Activated CD4-positive, CD25-positive, alpha-beta regulatory T cell treated with anti-CD3 and anti-CD28 coated beads, Interleukin-2, amount 50 U/mL, for 72 hours (primary cell): ENCODE data around the gene C11orf21.
"Not testable (repeated sequence)": the region's sequence is repeated elsewhere in the genome, so short reads cannot be mapped to it uniquely, and the experiment has no call there.

Experiments used
- DNase-seq: peaks from one replicate; pipeline ENCODE4 v3.0.0; 2021

C11orf21 gene

DNA sequence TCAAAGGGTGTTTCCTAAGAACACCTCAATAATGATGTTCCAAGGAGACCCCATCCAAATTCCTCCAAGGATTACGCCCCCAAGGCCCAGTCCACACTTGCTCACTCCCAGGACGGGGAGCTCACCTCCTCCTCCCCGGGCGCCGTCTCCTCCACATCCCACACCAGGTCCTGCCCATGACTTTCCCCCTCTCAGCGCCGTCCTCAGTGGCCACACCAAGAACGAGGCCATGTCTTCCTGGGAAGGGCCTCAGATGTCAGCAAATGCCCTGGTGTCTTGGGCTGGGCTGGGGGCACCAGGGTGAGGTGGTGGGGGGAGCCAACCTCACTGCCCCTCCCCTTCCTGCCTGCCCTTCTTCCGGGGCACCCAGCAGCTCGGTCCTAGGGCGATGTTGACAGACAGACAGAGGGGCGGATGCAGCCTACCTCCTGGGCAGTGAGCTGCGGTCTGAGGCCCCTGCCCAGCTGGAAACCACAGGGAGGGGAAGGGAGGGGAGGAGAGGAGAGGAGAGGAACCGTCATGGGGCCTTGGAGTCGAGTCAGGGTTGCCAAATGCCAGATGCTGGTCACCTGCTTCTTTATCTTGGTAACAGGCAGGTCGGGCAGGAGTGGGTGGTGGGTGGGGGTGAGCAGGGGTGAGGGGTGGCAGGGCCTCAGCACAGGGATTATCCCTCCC is at the start of gene C11orf21, which contains the start of gene TSPAN32:
C11orf21 (minus strand) TSS at position 288 of the 675 bp plus-strand sequence; CDS start at position 178, 110 bp downstream.
TSPAN32 (plus strand) TSS at position 383 of the 675 bp plus-strand sequence; CDS start at position 520, 137 bp downstream.
- peak; percentile 71 for DNase-seq

DNA sequence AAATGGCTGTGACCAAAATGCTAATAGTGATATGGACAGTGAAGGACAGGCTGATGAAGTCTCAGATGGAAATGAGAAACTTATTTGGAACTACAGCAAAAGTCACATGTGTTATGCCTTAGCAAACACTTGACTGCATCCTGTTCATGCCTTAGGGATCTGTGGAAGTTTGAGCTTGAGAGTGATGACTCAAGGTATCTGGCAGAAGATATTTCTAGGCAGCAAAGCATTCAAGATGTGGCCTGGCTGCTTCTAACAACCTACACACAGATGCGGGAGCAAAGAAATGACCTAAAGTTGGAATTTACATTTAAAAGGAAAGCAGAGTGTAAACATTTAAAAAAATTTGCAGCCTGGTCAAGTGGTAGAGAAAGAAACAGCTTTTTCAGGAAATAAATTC is 47.3 kb upstream of the C11orf21 start:
- no peak for DNase-seq

DNA sequence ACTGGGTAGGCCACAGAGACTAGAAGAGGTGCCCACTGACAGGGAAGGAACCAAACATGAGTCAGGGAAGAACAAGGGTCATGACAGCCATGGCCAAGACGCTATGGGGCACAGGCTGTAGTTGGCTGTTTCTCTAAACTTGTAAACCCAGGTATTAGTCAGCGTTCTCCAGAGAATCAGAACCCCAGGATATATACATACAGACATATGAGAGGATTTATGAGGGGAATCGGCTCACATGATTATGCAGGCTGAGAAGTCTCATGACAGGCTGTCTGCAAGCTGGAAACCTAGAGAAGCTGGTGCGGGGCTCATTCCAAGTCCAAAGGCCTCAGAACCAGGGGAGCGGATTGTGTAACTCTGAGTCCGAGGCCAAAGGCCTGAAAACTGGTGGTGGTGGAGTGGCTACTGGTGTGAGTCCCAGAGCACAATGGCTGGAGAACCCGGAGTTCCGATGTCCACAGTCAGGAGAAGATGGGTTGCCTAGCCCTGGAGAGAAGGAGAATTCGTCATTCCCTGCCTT is 45.7 kb upstream of the C11orf21 start:
- DNase-seq: no peak

DNA sequence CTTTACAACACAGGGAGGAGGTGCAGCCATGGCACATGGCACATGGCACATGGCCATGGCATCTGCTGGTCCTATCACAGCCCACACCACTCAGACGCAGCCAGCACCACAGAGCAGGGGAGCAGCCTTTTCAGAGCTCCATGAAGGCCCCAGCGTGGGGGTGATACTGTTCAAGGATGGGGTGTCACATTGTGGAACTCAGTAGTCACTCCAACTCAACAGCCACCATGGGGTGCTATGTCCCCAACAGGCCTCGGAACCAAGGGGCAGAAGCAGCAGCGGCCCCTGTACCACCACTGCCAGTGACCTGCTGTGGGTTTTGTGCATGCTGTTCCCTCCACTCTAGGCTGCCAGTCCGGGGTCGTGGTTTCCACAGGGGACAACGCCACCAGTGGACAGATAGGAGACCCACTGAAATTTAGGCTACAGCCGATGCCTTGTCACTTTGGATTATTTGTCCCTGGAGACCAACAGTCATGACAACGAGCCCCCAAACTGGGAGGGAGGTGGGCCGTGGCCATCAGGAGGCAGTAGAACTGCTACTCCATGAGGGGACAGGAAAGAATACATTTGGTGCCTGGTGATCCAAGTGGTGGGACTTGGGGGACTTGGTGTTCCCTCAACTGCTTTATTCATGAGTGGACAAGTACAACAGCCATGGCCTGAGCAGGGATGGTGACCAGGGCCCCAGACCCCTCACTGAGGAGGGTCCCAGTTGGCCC is 45.0 kb upstream of the C11orf21 start:
- DNase-seq: no peak

DNA sequence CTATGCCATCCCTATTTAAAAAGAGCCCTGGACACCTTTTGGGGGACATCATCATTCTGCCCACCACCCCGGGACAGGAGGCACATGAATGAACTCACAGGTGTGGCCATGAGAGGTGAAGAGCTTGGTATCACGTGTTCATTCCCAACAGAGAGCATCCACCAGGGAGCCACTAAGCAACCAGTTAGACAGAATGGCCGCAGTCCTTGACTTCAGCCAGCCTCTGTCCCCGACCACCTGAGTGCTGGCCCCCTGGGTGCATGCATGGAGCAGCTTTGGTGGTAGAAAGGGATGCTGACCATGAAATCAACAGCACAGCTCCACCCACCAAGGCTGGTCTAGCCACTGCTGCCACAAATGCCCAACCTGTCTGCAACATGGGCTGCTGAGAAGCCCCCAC is 44.3 kb upstream of the C11orf21 start:
- DNase-seq: no peak

DNA sequence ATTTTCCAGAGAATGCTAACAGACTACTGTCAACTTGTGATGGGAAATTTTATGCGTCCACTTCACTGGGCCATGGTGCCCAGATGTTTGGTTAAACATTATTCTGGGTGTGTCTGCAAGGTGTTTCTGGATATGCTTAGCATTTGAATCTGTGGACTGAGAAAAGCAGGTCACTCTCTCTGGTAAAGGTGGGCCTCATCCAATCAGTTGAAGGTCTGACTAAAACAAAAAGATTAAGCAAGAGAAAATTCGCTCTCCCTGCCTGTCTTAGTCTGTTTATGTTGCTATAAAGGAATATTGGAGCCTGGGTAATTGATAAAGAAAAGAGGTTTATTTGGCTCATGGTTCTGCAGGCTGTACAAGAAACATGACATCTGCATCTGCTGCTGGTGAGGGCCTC is 43.3 kb upstream of the C11orf21 start:
- DNase-seq: no peak

DNA sequence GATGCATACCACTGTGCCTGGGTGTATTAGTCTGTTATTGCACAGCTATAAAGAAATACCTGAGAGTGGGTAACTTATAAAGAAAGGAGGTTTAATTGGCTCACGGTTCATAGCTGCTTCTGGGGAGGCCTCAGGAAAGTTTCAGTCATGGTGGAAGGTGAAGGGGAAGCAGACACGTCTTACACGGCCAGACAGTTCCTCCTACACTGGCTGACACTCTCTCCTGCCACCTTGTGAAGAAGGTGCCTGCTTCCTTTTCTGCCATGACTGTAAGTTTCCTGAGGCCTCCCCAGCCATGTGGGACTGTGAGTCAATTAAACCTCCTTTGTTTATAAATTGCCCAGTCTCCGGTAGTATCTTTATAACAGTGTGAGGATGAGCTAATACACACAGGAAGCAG is 41.8 kb upstream of the C11orf21 start:
- DNase-seq: no peak

DNA sequence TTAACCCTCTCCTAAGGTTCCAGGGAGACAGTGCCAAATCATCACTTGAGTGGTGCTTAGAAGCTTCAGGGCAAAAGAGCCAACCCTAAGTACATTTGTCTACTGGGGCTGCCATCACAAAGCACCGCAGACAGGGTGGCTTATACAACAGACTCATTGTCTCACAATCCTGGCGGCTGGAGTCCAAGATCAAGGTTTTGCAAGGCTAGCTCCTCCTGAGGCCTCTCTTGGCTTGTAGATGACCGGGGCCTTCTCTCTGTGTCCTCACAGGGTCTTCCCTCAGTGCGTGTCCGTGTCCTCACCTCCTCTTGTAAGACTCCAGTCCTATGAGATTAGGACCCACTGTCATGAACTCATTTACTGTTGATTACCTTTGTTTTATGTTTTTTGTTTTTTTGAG is 41.3 kb upstream of the C11orf21 start:
- no peak for DNase-seq

DNA sequence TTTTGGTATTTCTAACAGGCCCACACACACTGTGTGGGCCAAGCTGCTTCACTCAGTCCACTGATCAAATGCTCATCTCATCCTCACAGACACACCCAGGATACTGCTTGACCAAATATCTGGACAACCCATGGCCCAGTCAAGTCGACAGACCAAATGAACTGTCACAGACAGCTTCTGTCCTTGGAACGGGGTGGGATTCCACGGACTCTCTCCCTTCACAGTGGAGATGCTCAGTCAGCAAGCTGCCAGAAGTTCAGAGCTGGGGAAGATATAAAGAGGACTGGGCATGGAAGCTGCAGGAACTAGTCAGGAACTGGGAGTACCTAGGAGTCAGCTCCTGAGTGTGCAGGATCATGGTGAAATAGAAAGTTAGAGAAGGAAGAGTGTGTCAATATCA is 40.8 kb upstream of the C11orf21 start:
- no peak for DNase-seq

DNA sequence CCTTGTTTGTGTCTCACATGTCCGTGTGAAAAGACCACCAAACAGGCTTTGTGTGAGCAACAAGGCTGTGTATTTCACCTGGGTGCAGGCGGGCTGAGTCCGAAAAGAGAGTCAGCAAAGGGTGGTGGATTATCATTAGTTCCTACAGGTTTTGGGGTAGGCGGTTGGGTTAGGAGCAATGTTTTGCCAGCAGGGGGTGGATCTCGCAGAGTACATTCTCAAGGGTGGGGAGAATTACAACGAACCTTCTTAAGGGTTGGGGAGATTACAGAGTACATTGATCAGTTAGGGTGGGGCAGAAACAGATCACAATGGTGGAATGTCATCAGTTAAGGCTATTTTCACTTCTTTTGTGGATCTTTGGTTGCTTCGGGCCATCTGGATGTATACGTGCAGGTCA is 37.0 kb upstream of the C11orf21 start:
- DNase-seq: not testable (repeated sequence)

DNA sequence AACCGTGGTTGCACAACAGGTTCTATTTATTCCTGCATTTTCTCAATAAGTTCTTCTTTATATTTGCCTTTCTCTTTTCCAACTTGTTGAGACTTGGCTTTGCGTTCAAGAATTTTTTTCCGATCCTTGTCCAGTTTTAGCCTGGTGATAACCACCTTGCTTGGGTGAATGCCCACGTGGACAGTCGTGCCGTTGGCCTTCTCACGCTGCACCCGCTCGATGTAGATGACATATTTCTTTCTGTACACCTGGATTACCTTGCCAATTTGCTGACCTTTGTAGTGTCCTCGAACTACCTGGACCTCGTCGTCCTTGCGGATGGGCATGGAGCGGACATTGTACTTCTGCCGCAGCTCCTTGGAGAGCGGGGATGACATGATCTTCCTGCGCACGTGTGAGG is 33.6 kb upstream of the C11orf21 start:
- DNase-seq: not testable (repeated sequence)

DNA sequence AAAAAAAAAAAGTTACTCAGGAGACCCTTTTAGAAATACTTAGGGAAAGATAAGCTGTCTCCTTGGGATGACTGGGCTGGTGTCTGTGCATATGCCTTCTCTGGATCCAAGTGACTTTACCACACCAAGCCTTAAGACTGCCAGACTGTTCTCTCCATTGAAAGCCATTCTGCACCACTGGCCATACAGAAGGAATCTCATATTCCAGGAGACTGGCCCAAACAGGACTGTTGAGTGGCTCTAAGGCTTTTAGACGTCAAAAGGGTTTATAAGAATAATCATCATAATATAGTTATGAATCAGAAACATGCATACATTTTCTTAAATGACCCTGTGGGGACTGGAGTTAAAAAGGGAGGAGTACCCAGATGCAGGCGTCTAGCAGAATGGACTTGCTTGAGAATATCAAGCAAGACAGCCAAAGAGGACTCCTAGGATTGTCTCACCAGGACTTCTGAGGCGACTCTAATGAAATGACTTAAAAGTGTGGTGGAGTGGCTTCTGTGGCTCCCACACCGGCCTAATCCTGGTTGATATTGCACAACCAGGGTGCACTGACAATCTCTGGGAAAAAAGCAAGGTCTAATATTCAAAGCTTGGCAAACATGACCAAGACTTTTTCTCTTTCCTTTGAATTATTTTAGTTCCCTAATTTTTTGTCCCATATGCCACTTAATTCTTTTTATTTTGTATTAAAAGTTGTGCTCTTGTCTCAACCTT is 31.9 kb upstream of the C11orf21 start:
- DNase-seq: not testable (repeated sequence)

DNA sequence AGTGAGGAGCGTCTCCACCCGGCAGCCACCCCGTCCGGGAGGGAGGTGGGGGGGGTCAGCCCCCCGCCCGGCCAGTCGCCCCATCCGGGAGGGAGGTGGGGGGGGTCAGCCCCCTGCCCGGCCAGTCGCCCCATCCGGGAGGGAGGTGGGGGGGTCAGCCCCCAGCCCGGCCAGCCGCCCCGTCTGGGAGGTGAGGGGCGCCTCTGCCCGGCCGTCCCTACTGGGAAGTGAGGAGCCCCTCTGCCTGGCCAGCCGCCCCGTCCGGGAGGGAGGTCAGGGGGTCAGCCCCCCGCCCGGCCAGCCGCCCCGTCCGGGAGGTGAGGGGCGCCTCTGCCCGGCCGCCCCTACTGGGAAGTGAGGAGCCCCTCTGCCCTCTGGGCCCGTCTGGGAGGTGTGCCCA is 30.9 kb upstream of the C11orf21 start:
- DNase-seq: not testable (repeated sequence)

DNA sequence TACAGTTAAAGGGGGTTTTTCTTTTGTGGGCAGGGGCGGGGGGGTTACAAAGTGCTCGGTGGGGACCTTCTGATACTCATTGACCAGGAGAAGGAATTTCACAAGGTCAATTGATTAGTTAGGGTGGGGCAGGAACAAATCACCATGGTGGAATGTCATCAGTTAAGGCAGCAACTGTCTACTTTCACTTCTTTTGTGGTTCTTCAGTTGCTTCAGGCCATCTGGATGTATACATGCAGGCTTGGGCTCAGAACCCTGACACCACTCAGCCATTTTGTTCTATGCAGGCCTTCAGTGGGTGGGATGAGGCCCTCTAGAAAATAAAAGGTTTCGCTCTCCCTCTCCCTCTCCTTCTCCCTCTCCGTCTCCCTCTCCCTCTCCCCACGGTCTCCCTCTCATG is 29.7 kb upstream of the C11orf21 start:
- DNase-seq: no peak

DNA sequence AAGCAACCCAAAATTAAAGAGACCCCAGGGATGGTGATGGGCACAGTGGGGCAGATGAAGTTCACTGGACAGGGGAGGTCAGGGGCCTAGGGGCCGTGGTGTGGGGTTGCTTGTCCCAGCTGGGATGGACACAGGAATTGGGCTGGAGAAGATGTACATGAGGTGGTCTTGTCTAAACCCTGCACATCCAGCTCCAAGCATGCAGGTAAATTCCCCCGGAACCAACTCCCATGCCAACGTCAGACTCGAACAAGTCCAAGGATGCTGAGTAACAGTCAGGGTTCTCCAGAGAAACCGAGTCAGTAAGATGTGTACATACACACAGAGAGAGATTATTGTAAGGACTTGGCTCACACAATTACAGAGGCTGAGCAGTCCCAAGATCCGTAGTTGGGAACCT is 29.0 kb upstream of the C11orf21 start:
- no peak for DNase-seq

DNA sequence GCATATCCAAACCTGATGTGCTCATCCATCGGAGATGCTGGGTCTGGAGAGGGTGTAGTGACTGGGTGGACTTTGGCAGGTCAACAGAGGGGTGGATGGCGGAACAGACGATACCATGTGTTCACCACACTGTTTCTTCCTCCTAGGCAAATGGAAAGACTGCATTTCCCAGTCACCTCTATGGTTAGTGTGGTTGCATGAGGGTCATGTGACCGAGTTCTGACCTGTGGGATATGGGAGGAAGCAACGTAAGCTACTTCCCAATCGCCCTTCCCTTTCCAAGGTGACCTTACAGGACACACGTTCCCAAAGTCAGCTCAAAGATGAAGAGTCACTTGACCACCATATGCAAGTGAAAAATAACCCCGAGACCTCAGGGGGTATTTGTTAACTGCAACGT is 27.8 kb upstream of the C11orf21 start:
- no peak for DNase-seq

DNA sequence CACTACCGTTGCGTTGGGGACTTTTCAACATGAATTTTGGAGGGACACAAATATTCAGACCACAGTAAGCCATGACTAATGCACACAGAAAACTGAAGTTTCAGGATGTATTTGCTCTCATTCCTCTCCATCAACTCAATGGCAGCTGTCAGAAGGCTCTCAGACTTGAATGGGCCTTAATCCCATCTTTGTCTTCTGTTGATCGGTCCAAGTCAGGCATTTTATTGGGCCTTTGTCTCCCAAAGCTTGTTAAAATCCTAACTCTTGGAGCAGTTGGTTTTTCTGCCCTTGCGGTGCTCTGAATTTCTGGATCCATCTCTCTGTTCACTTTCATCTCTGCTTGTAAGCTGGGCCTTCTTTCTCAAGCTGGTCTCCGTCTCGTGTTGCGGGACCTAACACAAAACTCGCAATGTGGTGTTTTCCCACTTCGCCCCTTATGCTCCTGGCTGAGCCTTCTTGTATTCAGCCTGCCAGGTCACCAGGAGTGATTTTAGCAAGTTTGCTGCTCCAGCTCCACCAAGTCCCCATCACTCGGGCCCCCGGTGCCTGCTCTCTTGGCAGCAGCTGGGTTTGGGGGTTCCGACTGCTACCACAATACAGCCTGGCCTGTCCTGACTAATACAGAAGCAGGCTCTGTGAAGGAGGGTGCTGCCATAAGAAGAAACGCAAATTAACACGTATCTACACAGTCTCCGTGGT is 27.1 kb upstream of the C11orf21 start:
- no peak for DNase-seq

DNA sequence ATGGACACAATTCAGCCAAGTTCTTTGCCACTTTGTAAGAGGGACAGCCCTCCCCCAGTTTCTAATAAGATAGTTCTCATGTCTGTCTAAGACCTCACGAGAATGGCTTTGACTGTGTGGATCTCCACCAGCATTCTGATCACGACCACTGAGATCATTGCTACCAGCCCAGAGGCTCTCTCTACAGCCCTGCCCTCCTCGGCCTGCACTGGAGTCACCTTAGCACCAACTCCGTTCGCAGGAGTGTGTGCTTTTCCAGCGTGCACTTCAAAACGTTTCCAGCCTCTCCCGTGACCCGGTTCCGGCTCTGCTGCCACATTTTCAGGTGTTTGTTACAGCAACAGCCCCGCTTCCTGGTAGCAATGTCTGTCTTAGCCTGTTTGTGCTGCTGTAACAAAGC is 26.3 kb upstream of the C11orf21 start:
- no peak for DNase-seq

DNA sequence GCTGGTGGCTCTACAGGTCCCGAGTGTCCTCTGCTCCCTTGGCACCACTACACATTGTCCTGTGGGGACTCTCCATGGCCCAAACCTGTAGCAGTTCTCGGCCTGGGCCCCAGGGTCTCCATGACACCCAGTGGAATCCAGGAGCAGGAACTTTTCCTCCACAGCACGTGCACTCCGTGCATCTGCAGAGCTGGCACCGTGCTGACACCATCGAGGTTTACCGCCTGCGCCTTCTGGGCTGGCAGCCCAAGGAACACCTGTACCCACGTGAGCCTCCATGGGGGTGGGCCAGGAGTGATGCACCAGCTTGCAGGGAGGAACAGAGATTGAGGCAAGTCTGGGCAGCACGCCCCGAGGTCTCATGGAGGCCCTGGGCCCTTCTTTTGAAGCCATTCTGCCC is 25.3 kb upstream of the C11orf21 start:
- no peak for DNase-seq

DNA sequence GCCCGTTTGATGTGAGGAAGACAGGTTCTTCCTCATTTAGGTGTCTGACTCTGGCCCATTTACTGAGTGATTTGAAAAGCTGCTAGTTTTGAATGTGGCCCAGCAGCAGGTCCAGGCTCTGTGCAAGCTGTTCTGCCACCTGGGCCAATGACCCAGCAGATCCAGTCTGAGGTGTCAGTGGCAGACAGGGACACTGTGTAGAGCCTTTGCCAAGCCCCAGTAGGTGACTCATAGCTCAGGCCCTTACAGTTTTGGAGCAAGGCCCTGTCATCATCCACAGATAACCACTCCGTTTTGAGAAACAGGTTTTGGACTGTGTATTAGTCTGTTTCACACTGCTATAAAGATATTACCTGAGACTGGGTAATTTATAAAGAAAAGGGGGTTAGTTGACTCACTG is 24.0 kb upstream of the C11orf21 start:
- no peak for DNase-seq

DNA sequence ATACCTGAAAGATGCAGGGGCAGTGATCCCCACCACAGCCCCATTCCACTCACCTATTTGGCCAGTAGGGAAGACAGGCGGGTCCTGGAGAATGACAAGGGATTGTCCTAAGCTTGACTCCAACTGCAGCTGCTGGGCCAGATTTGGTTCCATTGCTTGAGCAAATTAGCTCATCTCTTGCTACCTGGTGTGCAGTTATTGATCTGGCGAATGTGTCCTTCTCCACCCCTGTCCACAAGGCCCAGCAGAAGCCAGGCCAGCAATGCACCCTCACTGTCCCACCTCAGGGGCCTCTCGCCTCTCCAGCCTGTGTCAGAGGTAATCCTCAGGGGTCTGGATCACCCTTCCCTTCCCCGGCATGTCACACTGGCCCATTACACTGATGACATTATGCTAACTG is 23.4 kb upstream of the C11orf21 start:
- no peak for DNase-seq

DNA sequence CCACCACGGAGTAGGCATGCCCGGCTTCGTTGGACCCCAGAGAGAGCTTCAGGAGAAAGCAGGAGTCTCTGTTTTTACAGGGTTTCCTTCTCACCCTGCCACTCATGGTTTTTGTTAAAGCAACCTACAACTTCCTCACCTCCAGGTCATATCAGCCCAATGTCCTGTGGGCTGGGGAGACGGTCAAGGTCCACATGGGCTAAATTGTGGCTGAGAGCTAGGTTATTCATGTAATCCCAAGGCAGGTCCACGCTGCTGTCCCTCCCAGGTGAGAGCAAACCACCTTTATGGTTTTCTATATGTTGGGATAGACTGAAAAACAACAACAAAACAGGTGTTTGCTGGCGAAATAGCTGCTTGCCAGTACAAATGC is 19.6 kb upstream of the C11orf21 start:
- DNase-seq: no peak
